AG10803 (cell line): Measurements from ENCODE around the gene LYRM9.
A peak's percentile ranks its signal among the peaks of the same experiment; 100 is the strongest.
"Not testable (repeated sequence)": the region's sequence is repeated elsewhere in the genome, so short reads cannot be mapped to it uniquely, and the experiment has no call there.

Source experiments
- DNase-seq: peaks from one replicate; pipeline ENCODE4 v3.0.0; 2010; ENCODE audit warnings: low read depth
- H3K4me3 ChIP-seq: 2 replicates; pipeline ENCODE4 v1.5.1; 2011; ENCODE audit warnings: mild to moderate bottlenecking, low read length, control low read depth
- TF ChIP-seq, protein P1 (sequence below): conservative IDR thresholded peaks from 2 replicates; pipeline ENCODE4 v1.5.1; 2011; ENCODE audit warnings: mild to moderate bottlenecking, low read length, control low read depth, inconsistent platforms

Gene LYRM9

DNA sequence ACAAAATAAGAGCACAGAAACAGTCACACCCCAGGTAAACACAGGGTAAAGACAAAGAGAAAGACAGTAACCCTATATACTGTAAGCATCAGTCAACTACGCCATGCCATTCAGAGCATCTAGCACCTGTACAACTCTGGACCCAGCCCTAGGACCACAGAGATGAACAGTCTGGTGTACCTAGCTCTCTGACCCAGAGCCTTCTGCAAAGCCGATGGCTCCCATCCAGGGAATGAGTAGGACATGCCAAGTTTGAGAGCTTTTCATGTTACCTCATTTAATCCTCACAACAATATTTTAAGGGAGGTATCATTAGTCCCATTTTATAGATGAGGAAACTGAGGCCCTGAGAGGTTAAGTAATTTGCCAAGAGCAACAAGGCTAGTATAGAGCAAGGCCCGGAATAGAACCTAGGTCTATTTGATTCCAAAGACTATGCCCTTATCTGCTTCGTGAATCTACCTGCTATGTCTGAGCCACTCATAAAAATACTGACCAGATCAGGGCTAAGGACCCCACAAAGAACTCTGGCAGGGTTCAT lies 3.4 kb downstream of the LYRM9 start:
- TF ChIP-seq, protein P1, sequence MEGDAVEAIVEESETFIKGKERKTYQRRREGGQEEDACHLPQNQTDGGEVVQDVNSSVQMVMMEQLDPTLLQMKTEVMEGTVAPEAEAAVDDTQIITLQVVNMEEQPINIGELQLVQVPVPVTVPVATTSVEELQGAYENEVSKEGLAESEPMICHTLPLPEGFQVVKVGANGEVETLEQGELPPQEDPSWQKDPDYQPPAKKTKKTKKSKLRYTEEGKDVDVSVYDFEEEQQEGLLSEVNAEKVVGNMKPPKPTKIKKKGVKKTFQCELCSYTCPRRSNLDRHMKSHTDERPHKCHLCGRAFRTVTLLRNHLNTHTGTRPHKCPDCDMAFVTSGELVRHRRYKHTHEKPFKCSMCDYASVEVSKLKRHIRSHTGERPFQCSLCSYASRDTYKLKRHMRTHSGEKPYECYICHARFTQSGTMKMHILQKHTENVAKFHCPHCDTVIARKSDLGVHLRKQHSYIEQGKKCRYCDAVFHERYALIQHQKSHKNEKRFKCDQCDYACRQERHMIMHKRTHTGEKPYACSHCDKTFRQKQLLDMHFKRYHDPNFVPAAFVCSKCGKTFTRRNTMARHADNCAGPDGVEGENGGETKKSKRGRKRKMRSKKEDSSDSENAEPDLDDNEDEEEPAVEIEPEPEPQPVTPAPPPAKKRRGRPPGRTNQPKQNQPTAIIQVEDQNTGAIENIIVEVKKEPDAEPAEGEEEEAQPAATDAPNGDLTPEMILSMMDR, result no peak
- no peak overlapping the region for H3K4me3 ChIP-seq
- DNase-seq, result no peak

DNA sequence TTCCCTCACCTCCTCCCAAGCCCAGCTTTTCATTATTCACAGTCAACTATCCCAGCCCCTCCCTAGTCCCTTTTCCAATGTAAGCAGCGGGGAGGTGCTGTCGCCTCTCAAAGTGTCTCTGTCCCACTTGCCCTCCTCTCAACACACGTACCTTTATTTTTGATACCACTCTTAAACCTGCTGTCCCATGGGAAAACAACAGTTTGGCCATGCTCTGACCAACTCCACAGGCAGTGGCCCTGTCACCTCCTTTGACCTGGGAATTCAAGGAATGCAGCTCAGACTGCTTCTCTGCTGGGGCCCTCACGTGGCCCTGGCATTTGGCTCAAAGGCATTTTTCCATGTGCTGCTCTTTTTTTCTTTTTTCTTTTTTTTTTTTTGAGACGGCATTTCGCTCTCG lies 4.2 kb downstream of the LYRM9 start:
- TF ChIP-seq, protein P1, result no peak
- peak; percentile 10 for DNase-seq
- no peak overlapping the region for H3K4me3 ChIP-seq

DNA sequence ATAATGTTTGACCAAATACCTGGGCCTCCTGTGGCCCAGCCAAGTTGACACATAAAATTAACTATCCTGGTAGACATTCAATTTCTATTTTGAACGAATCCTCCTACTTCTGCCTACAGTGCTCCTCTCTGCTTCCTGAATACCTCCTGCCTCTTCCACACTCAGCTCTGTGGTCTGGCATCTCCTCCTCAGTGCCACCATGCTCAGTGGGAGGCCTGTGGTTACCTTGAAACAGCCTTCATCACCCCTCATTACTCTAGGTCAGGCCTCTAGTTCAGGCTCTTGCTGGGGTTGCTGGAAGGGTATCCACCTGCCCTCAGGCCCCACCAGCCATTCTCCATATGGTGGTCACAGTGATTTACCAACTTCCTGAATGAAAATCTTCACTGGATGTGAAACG lies 5.1 kb downstream of the LYRM9 start:
- no peak overlapping the region for H3K4me3 ChIP-seq
- no peak for DNase-seq
- TF ChIP-seq, protein P1, result no peak

DNA sequence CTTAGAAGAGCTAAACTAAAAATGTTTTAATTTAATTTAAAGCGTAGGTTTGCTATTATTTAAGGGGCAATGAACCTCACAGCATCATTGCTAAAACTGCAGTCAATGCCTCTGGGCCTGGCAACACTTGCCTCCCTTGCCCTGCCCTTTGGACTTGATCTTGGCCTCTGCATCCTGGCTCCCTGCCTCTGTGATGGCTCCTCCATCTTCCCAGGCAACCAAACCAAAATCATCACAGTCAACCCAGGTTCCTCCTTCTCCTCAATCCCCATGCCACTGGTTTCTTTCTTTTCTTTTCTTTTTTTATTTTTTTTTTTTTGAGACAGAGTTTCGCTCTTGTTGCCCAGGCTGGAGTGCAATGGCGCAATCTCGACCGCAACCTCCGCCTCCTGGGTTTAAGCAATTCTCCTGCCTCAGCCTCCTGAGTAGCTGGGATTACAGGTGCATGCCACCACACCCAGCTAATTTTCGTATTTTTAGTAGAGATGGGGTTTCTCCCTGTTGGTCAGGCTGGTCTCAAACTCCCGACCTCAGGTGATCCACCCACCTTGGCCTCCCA lies 6.7 kb downstream of the LYRM9 start:
- H3K4me3 ChIP-seq, DNase-seq: not testable (repeated sequence)

DNA sequence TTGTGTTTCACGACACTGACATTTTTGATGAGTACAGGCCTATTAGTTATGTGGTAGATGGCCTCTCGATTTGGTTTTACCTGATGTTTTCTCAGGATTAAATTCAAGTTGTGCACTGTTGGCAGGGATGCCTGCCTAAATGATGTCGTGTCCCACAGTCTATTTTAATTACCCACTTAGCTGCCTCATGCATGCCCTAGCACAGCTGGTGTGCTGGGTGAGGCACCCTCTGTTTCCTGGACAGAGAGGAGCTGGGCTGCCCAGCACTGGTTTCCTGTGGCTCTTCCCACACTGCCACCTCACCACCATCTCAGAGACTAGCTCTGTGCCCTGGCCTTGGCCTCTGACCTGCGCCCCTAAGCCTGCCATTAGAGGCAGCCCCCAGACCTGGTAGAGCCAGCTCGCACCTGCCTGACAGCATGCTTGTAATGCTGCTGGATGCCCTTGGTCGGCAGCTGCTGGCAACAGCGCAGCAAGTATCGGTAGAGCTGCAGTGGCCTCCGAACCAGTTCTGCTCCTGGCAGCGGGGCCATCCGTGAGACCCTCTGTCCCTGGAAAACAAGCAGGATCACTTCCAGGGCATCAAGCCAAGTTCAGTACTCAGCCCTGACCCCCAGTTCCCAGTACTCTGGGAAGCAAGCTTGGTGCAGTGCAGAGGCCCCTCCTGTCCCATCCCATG lies 10.9 kb downstream of the LYRM9 start:
- TF ChIP-seq, protein P1, result no peak
- H3K4me3 ChIP-seq, result no peak overlapping the region

DNA sequence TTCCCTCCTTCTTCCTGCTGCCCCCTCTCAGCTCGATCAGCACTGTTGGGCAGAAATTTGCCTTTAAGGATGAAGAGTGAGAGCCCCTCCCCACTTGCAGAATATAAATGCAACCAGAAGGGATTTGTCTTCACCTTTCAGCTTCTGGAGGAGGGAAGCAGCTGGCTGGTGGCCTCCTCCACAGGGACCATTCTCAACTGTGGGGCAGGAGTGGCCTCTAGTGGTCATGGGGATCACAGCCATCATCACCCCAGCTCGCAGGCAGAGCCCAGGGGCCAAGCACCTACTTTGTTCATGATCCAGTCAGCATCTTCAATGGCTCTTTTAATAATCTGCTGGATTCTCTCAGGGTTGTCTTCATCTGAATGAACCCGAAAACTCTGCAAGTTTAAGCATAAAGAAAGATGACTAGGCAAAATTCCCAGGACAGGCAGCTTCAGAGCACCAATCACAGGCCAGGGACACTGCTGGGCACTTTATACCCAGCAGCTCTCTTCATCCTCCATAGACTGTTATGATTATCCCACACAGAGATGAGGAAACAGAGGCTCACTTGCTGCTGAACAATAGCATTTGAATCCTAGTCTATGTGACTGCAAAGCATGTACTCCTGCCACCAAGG lies 13.1 kb downstream of the LYRM9 start:
- DNase-seq, result peak; percentile 51
- TF ChIP-seq, protein P1, result peak; percentile 89
- H3K4me3 ChIP-seq, result no peak overlapping the region

More for the DNA sequence above, 10.9 kb downstream of the LYRM9 start:
- DNase-seq, result no peak

DNA sequence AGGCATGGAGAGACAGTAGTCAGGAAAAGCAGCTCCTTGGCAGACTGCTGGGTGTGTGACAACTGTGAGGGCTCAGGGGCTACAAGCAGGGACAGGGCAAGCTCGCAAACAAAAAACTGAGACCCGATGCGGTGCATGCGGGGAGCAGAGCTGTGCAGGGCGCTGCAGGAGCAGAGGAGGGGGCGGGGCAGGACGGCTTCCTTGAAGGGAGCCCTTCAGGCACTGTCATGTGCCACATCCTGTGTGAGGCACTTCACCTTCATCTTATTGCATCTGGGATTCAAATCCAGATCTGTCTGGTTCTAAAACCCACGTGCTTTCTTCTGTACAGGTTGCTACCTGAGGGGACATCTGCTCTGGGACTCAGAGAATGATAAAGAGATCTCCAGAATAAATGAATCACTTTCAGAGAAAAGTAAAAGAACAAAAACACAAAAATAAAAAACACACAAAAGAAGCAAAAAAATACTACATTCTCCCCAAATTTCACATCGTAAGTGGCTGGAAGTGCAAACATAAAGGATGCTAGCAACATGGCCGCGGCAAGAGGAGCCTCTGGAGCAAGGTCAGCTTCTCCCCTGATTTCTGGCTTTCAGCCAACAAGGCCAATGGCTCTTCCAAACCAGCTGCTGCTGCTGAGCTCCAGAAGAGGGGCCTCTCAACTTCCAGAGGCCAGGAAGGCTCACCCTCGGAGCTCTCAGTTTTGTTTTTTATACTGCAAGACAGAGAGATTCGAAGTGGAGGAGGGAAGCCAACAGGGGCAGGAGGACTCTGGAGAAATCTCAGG lies 14.2 kb downstream of the LYRM9 start:
- no peak overlapping the region for H3K4me3 ChIP-seq
- TF ChIP-seq, protein P1, result no peak
- no peak for DNase-seq
